HepG2 (cell line): ENCODE data around the gene CD2. TPM values are rescaled to one million over a fixed set of nuclear protein-coding genes. Genes with fewer than 3 reads are reported as not detected.

Experiments used
- ATAC-seq: fragments of 200-7000 bp; cut with Tn5 transposase; 3 replicates; pipeline ENCODE4 v1.9.1; 2020; ENCODE audit warnings: mild to moderate bottlenecking, moderate library complexity
- BruUV-seq: library from RNA; stranded (reverse); fragments of 400-500 nt; replicated peaks from 2 replicates; lab custom pipeline; 2021; lab: Mats Ljungman, UMichigan
- CTCF ChIA-PET: fragments of 300-600 bp; formaldehyde crosslinking; extraction: SDS; loops from one replicate; lab custom pipeline; 2021; ENCODE audit warnings: low total read pairs, inconsistent platforms, low intra/inter-chr PET ratio; lab: Yijun Ruan, JAX
- POLR2A ChIA-PET: fragments of 350-600 bp; sonication (Branson Sonifier 250); formaldehyde crosslinking; loops from one replicate; lab custom pipeline; 2020; ENCODE audit warnings: antibody characterized with exemption, inconsistent platforms; lab: Yijun Ruan, JAX
- DNase-seq: peaks from one replicate; pipeline ENCODE4 v3.0.0-alpha.2; 2015; ENCODE audit warnings: low spot score
- FAIRE-seq: peaks from 3 replicates; lab custom pipeline; 2011; peaks lifted over from hg19 to GRCh38; lab: Jason Lieb, UNC
- H2AFZ ChIP-seq: one replicate; pipeline ENCODE4 v1.6.1; 2011; ENCODE audit warnings: low read length, inconsistent platforms
- H3K27ac ChIP-seq: fragments of 300-600 bp; 3 replicates; pipeline ENCODE4 v1.8.0; 2011; ENCODE audit warnings: mixed run types, mild to moderate bottlenecking, mixed read lengths, low read length, inconsistent platforms; ENCODE audit not compliant: insufficient read depth; ENCODE audit errors: extremely low read length
- H3K27me3 ChIP-seq, 2 experiments: fragments of 200-600 bp in 1 of 2; 2 replicates in 1 of 2; 3 replicates in 1 of 2; pipeline versions ENCODE4 v1.6.0 to v1.8.0; 2011; ENCODE audit warnings: low read length in 2 of 2, mild to moderate bottlenecking in 2 of 2, moderate library complexity in 2 of 2, inconsistent platforms in 1 of 2; ENCODE audit not compliant: insufficient read depth in 2 of 2, control insufficient read depth in 1 of 2
- H3K36me3 ChIP-seq, 2 experiments: fragments of 200-600 bp in 1 of 2; replicated peaks in 1 of 2; 2 replicates in 1 of 2; 3 replicates in 1 of 2; pipeline versions ENCODE4 v1.5.1 to v1.8.0; 2011; ENCODE audit warnings: low read length in 2 of 2, inconsistent platforms in 1 of 2; ENCODE audit not compliant: insufficient read depth in 2 of 2, control insufficient read depth in 1 of 2
- H3K4me1 ChIP-seq: 2 replicates; pipeline ENCODE4 v1.5.1; 2012; ENCODE audit warnings: low read length, inconsistent platforms; ENCODE audit not compliant: insufficient read depth
- H3K4me2 ChIP-seq: 2 replicates; pipeline ENCODE4 v1.6.0; 2011; ENCODE audit warnings: low read depth, low read length, inconsistent platforms
- H3K4me3 ChIP-seq, 3 experiments: fragments of 200-600 bp in 1 of 3; sonication (generic), shearing (Covaris generic) in 1 of 3; replicated peaks in 1 of 3; 2 replicates each; pipeline ENCODE4 v1.5.1; 2011 to 2016; ENCODE audit warnings: low read length in 3 of 3, inconsistent platforms in 2 of 3, low read depth in 2 of 3, mild to moderate bottlenecking in 2 of 3, control low read depth in 1 of 3, mixed read lengths in 1 of 3; ENCODE audit not compliant: insufficient read depth in 1 of 3
- H3K79me2 ChIP-seq: one replicate; pipeline ENCODE4 v1.6.1; 2011; ENCODE audit warnings: low read length, inconsistent platforms; ENCODE audit not compliant: insufficient read depth
- H3K9ac ChIP-seq: 2 replicates; pipeline ENCODE4 v1.6.0; 2011; ENCODE audit warnings: mild to moderate bottlenecking, low read depth, low read length, inconsistent platforms; ENCODE audit not compliant: insufficient read depth
- H3K9me3 ChIP-seq: 2 replicates; pipeline ENCODE4 v1.5.1; 2012; ENCODE audit warnings: mild to moderate bottlenecking, low read length
- H4K20me1 ChIP-seq: 2 replicates; pipeline ENCODE4 v1.6.0; 2011; ENCODE audit warnings: inconsistent platforms, mild to moderate bottlenecking, low read length, moderate library complexity; ENCODE audit not compliant: insufficient read depth
- HMG20A ChIP-seq: IDR thresholded peaks from 2 replicates; pipeline ENCODE4 v1.6.1; 2016; ENCODE audit warnings: borderline replicate concordance
- KLF11 ChIP-seq: IDR thresholded peaks from 2 replicates; pipeline ENCODE4 v1.6.1; 2016; ENCODE audit warnings: missing compliant biosample characterization
- ZBTB42 ChIP-seq: sonication (generic); formaldehyde crosslinking; IDR thresholded peaks from 2 replicates; pipeline ENCODE4 v1.5.0; 2020; ENCODE audit warnings: mild to moderate bottlenecking, missing genetic modification reagents
- ZFP1 ChIP-seq: IDR thresholded peaks from 2 replicates; pipeline ENCODE4 v1.6.1; 2016
- ZNF383 ChIP-seq: sonication (generic); formaldehyde crosslinking; IDR thresholded peaks from 2 replicates; pipeline ENCODE4 v1.4.0; 2020; ENCODE audit warnings: missing genetic modification reagents, mild to moderate bottlenecking, borderline replicate concordance
- ZNF564 ChIP-seq: sonication (generic); formaldehyde crosslinking; IDR thresholded peaks from 2 replicates; pipeline ENCODE4 v1.8.1; 2023; ENCODE audit warnings: mild to moderate bottlenecking, missing genetic modification reagents
- ZSCAN20 ChIP-seq: sonication (generic); formaldehyde crosslinking; IDR thresholded peaks from 2 replicates; pipeline ENCODE4 v1.4.0; 2020; ENCODE audit warnings: missing genetic modification reagents, mild to moderate bottlenecking, borderline replicate concordance
- WGBS: methylation state at CpG from one replicate; pipeline ENCODE4 v1.1.6; 2017; ENCODE audit warnings: low lambda C conversion rate; 5-methylcytosine and 5-hydroxymethylcytosine counted together
- in situ Hi-C: cut with HindIII; loops from 2 replicates; pipeline ENCODE4 v1.10.0; 2017; ENCODE audit warnings: low pct_unique_long_range_greater_than_20kb; ENCODE audit not compliant: extremely low pct_ligation_motif_present
- intact Hi-C: fragments of 100-400 bp; cut with micrococcal nuclease; formaldehyde crosslinking; loops from one replicate; pipeline ENCODE4 v1.10.0; 2022; ENCODE audit not compliant: unreplicated experiment
- polyA plus RNA-seq, 8 experiments: library from polyadenylated mRNA; depleted of rRNA in 3 of 8; stranded (reverse) in 7 of 8; unstranded in 1 of 8; fragments of >200 nt; fragmentation: Illumina TruSeq in 4 of 8; extraction: Trizol in 4 of 8; gene quantifications; 2 replicates each; pipeline versions ENCODE4 v1.2.1 to v1.2.3, GENCODE V29; 2011 to 2016; ENCODE audit warnings: low read depth in 4 of 8, missing spikeins in 1 of 8, mixed read lengths in 1 of 8; ENCODE audit not compliant: insufficient read depth in 1 of 8
- total RNA-seq, 5 experiments: library from RNA; depleted of rRNA; stranded (reverse); fragments of >200 nt; fragmentation: Illumina TruSeq; extraction: Trizol; gene quantifications; 2 replicates each; pipeline ENCODE4 v1.2.3, GENCODE V29; 2016; ENCODE audit warnings: low read depth in 1 of 5
- TF ChIP-seq, protein P1 (sequence below): sonication (generic); formaldehyde crosslinking; IDR thresholded peaks from 2 replicates; pipeline ENCODE4 v1.8.0; 2022; ENCODE audit warnings: mild to moderate bottlenecking, missing genetic modification reagents; ENCODE audit not compliant: insufficient replicate concordance
- TF ChIP-seq, protein P2 (sequence below): IDR thresholded peaks from 2 replicates; pipeline ENCODE4 v1.6.1; 2018; ENCODE audit warnings: missing genetic modification reagents, mild to moderate bottlenecking, missing compliant biosample characterization
- TF ChIP-seq, protein P3 (sequence below), 2 experiments: IDR thresholded peaks; 2 replicates each; pipeline ENCODE4 v1.6.1; 2011 to 2012; ENCODE audit warnings: low read length in 2 of 2, borderline replicate concordance in 1 of 2, low read depth in 1 of 2, mild to moderate bottlenecking in 1 of 2, moderate library complexity in 1 of 2

The CD2 gene
- total and polyA plus RNA-seq, 2 of the 13 experiments (the other 11 are each of a cell fraction or from before 2014, with no cell fraction given): not detected

DNA sequence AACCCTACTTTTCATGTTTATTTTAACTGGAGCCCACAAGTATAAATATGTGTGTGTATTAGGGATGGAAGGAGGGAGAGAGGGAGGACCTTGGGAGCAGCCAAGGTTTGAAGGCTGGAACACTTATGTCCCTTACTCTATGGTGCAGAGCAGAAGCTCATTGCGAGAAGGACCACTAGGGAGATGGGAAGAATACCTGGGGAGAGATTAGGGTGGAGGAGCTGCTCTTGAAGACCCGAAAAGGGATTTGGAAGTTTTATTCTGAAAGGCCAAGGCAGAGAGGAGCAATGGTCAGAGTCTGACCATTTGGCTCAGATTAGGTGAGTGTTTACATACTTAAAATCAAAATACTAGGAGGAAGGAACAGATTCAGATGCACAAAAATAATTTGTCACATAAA, 8.1 kb downstream of the CD2 start (continued):
- TF ChIP-seq, protein P1, sequence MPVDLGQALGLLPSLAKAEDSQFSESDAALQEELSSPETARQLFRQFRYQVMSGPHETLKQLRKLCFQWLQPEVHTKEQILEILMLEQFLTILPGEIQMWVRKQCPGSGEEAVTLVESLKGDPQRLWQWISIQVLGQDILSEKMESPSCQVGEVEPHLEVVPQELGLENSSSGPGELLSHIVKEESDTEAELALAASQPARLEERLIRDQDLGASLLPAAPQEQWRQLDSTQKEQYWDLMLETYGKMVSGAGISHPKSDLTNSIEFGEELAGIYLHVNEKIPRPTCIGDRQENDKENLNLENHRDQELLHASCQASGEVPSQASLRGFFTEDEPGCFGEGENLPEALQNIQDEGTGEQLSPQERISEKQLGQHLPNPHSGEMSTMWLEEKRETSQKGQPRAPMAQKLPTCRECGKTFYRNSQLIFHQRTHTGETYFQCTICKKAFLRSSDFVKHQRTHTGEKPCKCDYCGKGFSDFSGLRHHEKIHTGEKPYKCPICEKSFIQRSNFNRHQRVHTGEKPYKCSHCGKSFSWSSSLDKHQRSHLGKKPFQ: no peak

DNA sequence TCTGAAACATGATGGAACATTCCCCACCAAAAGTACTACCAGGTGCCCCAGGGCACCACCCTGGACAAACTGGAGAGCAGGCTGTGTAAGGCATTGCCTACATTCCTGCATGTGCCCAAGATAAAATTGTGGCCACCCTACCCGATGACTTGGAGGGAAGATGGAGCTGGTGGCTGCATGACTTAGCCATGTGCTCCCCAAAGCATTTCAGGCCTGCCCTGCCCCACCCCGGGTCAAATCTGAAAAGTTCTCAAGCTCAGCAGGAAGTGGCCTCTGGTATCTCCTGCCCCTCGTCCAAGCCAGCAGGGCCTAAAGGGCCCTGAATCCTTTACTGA, 8.5 kb downstream of the CD2 start:
- no peak for DNase-seq
- H3K79me2 ChIP-seq: no peaks in the 10 kb centered on the region
- no peak overlapping the region for H3K4me3 ChIP-seq
- intact Hi-C loops (no loop called here), in situ Hi-C loops (no loop called here)
- POLR2A ChIA-PET: no interaction called here
- H3K27me3 ChIP-seq: peaks cover 0 to 2% of the 10 kb centered on the region in 2 experiments; a peak in 1 of 5 replicates
- CTCF ChIA-PET: interaction anchor here (1.8 kb wide), 1 partner anchor 55 kb away, joined by 9 read pairs; no protein-coding TSS in a partner anchor
- no peaks in the 10 kb centered on the region for H4K20me1 ChIP-seq
- BruUV-seq: no TSS peak
- FAIRE-seq: no peak
- 33% methylated on average over 3 of the region's 3 CpGs for WGBS
- no peak for ATAC-seq
- H3K27ac ChIP-seq: no peak overlapping the region
- no peak for TF ChIP-seq ZFP1
- TF ChIP-seq ZSCAN20 (CRISPR knock-in tag): no peak
- TF ChIP-seq ZNF564 (CRISPR knock-in tag): no peak
- TF ChIP-seq, protein P2, sequence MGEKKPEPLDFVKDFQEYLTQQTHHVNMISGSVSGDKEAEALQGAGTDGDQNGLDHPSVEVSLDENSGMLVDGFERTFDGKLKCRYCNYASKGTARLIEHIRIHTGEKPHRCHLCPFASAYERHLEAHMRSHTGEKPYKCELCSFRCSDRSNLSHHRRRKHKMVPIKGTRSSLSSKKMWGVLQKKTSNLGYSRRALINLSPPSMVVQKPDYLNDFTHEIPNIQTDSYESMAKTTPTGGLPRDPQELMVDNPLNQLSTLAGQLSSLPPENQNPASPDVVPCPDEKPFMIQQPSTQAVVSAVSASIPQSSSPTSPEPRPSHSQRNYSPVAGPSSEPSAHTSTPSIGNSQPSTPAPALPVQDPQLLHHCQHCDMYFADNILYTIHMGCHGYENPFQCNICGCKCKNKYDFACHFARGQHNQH (CRISPR knock-in tag): no peak
- TF ChIP-seq ZBTB42 (CRISPR knock-in tag): no peak
- TF ChIP-seq ZNF383: no peak
- TF ChIP-seq HMG20A: no peak
- TF ChIP-seq, protein P3, sequence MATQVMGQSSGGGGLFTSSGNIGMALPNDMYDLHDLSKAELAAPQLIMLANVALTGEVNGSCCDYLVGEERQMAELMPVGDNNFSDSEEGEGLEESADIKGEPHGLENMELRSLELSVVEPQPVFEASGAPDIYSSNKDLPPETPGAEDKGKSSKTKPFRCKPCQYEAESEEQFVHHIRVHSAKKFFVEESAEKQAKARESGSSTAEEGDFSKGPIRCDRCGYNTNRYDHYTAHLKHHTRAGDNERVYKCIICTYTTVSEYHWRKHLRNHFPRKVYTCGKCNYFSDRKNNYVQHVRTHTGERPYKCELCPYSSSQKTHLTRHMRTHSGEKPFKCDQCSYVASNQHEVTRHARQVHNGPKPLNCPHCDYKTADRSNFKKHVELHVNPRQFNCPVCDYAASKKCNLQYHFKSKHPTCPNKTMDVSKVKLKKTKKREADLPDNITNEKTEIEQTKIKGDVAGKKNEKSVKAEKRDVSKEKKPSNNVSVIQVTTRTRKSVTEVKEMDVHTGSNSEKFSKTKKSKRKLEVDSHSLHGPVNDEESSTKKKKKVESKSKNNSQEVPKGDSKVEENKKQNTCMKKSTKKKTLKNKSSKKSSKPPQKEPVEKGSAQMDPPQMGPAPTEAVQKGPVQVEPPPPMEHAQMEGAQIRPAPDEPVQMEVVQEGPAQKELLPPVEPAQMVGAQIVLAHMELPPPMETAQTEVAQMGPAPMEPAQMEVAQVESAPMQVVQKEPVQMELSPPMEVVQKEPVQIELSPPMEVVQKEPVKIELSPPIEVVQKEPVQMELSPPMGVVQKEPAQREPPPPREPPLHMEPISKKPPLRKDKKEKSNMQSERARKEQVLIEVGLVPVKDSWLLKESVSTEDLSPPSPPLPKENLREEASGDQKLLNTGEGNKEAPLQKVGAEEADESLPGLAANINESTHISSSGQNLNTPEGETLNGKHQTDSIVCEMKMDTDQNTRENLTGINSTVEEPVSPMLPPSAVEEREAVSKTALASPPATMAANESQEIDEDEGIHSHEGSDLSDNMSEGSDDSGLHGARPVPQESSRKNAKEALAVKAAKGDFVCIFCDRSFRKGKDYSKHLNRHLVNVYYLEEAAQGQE (IDR thresholded peaks at IDR 0.05; ENCODE audit: borderline replicate concordance in 1 of 2, low read depth in 1 of 2, low read length in 2 of 2): no peak
- TF ChIP-seq KLF11 (CRISPR knock-in tag): no peak
- no peaks in the 10 kb centered on the region for H3K9me3 ChIP-seq
- no peak overlapping the region for H3K4me2 ChIP-seq
- H3K36me3 ChIP-seq: no peaks in the 10 kb centered on the region
- H3K4me1 ChIP-seq: peaks cover 13% of the 10 kb centered on the region
- no peak overlapping the region for H3K9ac ChIP-seq
- no peak overlapping the region for H2AFZ ChIP-seq
